Mammary epithelial cell (primary cell): Measurements from ENCODE around the gene PES1.

Experiments
- CTCF ChIP-seq, 2 donors: IDR thresholded peaks in 1 of 2; conservative IDR thresholded peaks in 1 of 2; 2 replicates each; pipeline ENCODE4 v1.5.1; 2011 to 2012; ENCODE audit warnings: inconsistent platforms in 2 of 2, low read length in 2 of 2, mild to moderate bottlenecking in 2 of 2, control low read depth in 1 of 2, low read depth in 1 of 2; ENCODE audit not compliant: insufficient read depth in 1 of 2; ENCODE audit errors: extremely low read depth in 1 of 2
- EZH2 ChIP-seq: IDR thresholded peaks from 2 replicates; pipeline ENCODE4 v1.6.1; 2012; ENCODE audit warnings: low read length, inconsistent platforms, borderline replicate concordance

DNA sequence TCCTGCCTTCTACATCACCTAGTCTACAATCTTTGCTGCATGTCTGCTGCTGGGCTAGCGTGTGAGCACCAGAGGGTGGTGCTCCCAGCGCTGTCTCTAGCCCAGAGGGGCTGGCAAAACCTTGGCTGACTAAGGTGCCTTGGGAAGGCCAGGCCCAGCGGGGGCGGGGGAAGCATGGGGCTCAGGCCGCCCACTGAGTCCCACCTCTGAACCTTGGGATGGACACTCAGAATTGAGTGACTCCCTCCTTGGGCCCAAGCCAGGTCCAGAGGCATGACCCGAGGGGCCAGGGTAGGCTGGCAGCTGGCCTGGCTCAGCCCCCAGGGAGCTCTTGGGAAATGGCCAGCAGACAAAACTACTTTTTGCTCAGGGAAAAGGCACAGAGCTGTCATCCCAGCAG, 9.7 kb downstream of the PES1 start:
- TF ChIP-seq CTCF (conservative IDR thresholded peaks at IDR 0.05 in 1 of 2, IDR thresholded peaks at IDR 0.05 in 1 of 2; ENCODE audit: extremely low read depth in 1 of 2, insufficient read depth in 1 of 2, low read depth in 1 of 2, low read length in 2 of 2) (no peak), EZH2 (no peak)
